NCI-H1105 (cell line): ENCODE results near the gene ASIC2.

Source experiments
- DNase-seq: peaks from one replicate; lab custom pipeline; 2025; lab: John Stamatoyannopoulos, UW

The ASIC2 gene

DNA sequence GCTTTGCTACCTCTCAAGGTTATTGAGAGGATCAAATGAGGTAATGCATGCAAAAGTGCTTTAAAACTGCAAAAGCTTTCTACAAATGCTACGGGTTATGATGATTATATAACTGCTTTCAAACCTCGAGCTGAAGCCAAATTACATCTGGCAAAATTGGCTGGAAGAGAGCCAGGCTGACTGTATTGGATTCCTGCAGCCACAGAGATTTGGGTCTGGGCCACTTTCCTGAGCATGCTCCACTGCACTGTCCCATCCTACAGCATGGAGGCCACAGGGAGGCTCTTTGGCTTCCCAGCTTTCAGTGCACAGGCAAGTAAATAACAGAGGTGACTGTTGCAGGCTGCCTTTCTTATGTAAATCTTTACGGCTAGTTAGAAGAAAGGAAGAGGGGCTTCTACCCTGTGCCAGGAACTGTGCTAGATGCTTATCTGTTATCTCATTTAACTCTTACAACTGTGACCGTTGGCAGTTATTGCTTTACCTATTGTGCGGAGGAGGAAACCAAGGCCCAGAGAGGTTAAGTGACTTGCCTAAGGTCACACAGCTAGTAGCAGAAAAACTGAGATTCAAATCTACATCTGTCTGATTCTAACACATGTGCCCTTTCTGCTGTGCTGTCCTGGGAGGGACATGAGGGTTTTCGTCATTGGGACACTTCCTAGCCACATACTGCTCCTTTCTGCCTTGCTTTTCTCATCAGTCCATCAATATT lies 179.7 kb downstream of the ASIC2 start:
- DNase-seq, result no peak

DNA sequence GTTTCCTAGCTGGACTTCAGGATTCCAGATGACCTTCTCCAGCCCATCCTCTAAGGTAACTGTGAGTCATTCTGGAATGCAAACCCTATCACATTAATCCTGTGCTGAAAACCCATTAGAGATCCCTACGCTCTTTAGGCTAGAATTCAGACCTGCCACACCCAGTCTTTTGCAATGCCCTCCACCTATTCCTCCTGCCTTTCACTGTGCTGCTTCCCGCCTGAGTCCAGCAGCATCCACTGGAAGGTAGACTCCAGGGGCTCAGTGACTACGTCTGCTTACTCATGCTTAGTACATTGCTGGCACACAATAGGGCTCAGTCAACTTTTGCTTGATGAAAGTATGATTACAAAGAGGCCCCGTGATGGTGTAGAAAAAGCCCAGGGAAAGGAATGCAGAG lies 180.3 kb downstream of the ASIC2 start:
- DNase-seq, result no peak

DNA sequence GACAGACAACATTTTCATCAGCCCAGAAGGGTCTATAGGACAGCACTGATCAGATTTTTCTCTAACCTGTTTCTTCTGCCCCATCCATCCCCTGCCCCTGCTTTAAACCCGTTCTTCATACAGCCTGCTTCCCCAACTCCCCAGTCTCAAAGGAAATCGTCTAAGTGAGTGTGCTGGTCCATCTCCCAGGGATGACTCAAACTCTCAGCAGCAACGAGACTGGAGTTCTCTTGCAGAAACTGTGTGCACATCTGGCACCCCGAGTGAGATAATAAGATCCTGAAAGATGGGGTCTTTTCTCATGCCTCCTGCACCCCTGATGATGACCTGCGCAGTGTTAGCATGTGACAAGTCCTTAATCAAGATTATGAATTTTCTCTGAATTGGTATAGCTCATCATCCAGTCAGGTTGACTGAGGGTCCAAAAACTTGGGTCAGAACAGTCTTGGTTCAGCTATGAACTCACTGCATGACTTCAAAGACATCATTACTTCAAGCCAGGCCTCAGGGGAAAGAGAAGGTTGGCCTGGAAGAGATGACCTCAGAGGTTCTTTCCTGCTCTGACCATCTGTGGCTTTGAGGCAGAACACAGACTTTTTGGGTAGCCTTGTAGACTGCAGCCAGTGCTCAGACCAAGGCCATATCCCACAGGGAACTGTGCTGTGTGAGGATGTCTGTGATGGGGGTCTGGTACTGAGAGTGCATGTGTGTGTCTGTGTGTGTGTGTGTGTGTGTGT lies 183.6 kb downstream of the ASIC2 start:
- no peak for DNase-seq

DNA sequence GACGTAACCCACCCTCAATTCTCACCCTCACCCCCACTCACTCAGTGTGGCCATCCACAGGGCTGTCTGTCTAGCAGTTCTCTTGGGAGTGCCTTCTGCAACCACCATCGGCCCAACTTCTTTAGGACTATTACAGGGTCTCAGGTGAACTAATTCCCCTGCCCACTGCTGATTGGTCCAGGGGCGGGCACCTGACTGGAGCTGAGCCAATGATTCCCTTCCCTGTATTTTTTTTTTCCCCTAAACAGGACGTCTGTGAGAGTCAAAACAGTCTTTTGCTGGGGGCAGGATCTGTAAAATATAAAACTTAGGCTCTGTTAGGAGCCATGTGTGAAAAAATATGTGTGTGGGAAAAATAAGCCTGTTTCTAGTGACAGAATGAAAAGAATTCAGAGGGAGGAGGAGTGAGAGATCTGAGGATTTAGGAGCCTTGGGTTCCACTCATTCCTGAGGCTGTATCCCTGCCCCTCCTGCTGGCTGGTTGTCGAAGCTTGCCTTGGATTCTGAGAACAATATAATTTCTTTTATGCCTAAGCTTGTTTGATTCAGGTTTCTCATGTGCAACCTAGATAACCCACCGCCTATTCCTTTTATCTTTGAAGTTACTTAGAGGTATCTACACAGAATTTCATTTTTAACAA lies 186.4 kb downstream of the ASIC2 start:
- no peak for DNase-seq

DNA sequence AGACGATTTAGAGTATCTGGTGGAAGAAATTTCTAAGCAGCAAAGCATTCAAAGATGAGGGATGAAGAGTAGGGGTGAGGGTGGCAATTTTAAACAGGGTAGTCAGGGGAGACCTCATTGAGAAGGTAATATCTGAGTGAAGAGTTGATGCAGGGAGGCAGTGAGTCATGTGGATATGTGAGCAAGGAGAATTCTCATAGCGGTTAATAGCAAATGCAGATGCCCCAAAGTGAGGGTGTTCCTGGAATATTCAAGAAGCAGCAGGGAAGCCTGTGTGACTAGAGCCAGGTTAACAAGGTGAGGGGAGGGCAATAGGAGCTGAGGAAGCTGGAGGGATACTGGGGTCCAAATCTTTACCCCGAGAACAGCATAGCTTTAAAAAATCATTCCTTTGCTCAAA lies 187.2 kb downstream of the ASIC2 start:
- DNase-seq, result no peak

DNA sequence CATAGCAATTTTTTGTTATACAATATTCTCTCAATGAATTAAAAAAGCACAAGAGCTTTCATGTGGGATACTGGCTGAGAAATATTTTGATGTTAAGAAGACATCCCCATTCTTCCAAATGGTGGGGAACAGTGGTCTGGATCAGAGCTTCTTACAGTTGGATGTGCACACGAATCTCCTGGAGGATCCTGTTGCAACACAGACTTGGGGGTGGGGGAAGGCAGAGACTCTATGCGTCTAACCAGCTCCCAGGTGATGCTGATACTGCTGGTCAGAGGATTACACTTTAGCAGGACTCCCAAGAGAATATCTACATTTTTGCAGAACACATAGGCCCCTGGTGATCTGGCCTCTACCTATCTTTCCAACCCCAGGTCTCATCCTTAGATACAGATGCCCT lies 193.2 kb downstream of the ASIC2 start:
- DNase-seq, result no peak

DNA sequence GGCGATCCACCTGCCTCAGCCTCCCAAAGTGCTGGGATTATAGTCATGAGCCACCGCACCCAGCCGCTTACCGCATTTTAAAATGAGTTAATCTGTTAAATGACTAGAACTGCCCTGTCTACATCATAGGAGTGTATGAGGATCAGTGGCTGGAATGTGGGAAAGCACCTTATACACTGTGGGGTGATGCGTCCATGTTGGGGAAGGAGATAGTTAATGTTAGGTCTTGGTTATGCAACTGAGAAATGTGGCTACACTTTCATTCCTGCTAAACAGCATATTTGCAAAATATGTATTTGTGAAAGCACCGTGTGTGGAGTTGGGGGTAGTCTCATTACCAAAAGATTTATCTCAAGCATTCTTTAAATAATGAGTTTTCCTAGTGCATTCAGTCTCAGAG lies 193.8 kb downstream of the ASIC2 start:
- no peak for DNase-seq

DNA sequence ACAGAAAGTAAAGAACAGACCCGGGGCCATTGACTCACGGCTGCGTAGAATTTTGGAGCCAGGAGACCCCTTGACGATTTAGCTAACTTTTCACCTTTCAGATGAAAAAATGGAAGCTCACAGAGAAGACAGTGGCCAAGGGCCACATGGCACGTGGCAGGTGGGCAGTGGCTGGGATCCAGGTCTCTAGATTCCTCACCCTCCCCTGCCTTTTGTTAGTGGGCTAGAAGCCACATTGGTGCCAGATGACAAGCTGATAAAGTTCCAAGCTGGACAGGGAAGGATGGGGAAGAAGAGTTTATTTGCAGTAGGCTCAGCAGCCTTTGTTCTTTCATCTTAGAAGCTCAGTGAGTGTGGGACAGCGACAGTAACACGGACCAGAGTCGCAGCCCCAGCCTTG lies 195.7 kb downstream of the ASIC2 start:
- no peak for DNase-seq

DNA sequence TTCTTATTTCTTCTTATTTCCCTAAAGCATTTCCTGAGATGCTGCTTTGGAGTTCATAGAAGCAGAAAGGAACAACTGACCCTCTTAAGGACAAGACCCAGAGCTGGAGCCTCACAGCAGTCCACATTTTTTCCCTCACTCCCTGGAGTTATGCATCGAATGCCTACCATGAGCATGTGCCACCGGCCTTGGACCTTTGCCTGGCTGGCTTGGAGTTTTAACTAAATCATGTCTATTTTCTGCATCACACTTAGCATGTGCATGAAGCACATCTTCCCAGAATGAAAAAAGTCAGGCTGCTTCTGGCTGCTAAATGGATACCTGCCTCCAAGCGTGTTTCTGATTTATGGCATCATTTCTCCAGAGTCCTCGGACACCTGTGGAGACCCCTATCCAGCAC lies 196.9 kb downstream of the ASIC2 start:
- DNase-seq, result no peak

DNA sequence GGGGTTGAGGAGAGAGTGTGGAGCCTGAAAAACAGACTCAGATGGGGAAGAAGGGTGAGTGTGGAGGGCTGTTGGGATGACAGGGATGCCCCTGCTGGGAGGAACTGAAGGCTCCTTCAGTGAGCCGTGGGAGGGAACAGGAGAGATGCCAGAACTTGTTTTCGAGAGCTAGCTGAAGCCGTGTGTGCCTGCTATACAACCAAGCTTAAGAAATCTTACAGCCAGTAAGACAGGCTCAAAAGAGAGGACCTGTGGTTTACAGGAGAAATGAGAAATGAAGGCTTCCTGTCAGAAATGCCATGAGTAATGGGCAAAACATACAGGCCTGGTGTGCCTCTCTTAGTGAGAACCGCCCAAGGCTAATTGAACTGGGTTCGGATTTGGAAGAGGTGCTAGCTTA lies 201.8 kb downstream of the ASIC2 start:
- no peak for DNase-seq

DNA sequence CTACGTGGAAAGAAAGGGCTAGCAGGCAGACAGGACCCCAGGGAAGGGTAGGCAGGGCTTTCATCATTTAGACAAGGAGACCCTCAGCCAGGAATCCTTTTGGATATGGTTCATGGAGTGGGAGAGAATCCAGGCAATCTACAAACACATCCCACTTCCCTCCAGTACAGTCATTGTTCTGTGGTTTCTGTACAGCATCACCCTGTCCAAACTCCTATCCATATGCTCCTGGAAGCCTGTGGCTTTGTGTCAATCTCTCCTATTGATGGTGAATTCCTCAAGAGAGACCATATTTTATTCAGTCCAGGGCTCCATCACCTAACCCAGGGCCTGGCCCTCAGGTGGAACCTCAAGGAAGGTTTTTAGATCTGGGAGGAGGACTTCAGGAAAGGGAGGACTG lies 202.3 kb downstream of the ASIC2 start:
- no peak for DNase-seq

DNA sequence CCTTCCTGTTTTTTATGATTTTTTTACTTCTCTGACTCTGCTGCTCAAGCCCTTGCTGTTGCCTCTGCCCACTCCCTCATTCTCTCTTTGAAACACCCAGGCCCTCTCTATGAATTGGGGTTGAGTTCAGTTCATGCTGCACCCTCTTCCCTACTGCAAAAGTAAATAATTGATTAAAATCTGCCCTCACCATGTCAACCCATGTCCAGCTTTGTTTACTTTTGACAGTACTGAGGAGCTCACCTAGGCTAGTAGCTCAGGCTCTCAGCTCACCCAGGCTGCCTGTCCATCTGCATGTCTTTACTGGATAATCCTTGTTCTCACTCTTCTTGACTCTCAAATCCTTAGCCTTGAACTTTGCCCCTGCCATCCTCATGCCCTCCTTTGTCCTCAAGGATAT lies 206.2 kb downstream of the ASIC2 start:
- no peak for DNase-seq

DNA sequence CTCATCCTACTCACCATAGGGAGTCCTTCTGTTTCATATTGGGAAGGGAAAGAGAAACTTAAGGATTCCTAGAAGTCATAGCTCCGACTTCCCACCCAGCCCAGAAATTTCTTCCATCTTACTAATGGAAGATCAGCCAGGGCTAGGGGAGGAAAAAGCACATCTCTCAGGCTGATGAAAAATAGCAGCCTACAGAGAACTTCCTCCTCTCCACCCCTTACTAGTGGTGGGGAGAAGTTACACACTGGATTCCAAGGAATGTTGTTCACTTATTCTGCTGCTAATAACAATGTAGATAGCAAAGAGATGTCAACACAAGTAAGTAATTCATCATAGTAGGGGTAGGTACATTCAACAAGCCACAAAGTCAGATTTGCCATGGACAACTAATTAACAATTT lies 207.1 kb downstream of the ASIC2 start:
- DNase-seq, result no peak

DNA sequence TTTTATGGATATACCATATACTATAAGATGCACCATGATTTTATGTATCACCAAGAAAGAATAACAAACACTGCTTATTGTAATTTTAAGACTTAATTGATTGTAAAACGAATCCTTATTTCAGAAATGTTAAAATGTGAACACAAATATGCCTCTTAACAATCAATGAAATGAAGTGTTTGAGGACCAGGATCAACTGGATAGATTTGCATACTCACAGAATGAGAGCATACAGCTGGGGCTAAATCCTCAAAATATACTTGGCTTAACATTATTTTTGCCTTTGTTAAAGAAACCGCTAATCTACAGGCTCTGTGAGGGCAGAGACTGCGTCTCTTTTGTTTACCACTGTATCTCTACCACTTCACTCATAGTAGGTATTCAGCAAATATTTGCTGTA lies 207.8 kb downstream of the ASIC2 start:
- DNase-seq, result no peak

DNA sequence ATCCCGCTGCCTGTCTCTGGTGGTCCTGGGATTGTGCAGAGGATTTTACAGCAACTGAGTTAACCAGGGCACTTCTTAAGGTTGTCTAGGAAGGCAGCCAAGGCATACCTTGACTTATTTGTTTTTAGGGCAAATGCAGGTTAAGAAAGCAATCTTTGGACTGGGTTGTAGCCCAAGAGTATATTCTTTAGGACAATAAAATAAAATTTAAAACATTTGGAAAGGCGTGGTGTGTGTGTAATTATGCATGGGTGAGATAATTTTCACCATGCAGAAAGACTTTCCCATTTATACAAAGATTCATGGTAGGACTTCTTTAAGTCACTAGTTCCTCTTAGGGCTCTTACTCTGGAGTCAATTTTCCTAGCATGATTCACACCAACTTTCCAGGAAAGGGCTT lies 208.3 kb downstream of the ASIC2 start:
- no peak for DNase-seq

DNA sequence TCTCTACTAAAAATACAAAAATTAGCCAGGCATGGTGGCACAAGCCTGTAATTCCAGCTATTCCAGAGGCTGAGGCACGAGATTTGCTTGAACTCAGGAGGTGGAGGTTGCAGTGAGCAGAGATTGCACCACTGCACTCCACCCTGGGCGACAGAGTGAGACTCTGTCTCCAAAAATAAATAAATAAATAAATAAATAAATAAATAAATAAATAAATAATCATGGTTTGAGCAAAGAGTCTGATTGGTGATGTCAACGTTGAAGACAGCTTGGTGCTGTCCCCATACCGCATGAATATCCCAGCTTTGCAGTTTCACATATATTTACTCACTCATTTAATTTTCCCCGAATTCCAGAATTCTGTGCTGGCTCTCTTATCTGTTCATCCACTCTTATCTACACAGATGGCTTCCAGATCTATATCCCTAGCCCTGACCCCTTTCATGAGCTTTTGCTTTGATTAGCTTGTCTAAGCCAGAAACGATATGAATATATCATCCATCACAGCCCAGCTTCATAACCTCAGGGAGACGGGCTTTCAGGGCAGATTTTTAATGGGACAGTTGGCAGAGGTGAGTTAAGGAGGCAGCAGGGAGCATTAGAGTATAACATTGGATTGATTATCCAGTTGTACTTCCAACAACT lies 210.4 kb downstream of the ASIC2 start:
- no peak for DNase-seq

DNA sequence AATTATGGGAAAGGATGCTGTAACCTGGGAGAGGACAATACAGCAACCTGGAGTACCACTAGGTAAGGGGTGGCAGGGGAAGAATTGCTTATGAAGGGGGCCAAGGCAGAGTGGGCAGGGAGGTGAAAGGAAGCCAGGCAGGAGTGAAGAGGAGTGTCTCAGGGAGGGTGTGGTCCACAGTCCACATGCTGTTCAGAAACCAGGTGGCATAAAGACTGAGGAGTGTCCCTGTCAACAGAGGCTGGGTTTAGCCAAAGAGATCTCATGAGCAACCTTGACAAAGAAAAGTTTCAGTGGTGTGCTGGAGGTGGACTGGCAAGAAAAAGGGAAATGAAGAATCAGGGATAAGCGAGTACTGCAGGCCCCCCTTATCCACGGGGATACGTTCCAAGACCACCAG lies 213.0 kb downstream of the ASIC2 start:
- DNase-seq, result no peak

DNA sequence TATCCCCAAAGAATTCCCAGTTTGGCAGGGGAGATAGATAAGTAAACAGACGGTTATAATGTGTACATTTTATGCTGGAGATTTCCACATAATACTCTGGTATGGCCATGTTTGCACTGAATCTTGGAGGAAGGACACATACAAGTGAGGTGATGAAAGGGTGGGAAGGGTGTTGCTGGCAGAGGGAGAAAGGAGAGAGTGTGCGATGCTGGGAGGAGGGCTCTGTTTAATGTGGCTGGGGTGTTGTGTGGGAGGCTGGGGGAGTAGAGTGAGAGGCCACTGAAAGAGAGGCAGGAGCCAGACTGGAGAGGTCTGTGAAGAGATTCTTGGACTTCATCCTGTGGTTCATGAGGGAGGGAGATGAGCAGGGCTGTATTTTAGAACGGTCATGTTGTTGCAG lies 213.9 kb downstream of the ASIC2 start:
- no peak for DNase-seq

DNA sequence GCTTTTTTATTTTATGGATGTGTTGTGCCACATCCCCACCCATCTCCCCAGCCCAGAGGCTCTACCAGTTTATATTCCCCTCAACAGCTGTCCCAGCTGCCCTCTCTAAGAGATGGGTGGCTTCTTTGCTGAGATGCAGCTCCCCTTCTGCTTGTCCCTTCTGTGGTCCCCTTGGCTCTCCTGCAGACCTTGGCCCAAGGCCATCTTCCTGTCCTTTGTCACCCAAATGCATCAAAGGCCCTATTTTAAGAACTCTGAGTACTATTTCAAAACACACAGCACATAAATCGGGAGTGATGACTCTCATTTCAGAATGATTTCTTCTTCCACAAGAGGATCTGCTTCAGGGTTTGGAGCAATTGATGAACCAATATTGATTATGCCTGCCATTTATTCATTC lies 216.1 kb downstream of the ASIC2 start:
- no peak for DNase-seq

DNA sequence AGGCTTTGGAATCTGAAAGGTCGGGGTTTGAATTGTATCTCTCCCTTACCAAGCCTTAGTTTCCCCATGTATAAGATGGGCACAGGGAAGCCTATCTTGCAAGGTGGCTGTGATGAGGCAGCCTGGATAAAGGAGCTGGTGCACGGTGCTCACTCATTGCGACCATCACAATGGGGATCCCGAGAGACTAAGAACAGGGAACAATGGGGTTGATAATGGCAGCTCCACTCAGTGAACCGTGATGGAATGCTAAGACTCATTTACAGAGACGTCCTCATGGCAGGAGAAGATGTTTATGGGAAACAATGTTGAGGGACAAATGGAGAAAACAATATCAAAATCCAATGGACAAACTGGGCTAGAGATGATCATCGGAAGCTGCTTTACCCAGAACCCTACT lies 219.7 kb downstream of the ASIC2 start:
- no peak for DNase-seq

DNA sequence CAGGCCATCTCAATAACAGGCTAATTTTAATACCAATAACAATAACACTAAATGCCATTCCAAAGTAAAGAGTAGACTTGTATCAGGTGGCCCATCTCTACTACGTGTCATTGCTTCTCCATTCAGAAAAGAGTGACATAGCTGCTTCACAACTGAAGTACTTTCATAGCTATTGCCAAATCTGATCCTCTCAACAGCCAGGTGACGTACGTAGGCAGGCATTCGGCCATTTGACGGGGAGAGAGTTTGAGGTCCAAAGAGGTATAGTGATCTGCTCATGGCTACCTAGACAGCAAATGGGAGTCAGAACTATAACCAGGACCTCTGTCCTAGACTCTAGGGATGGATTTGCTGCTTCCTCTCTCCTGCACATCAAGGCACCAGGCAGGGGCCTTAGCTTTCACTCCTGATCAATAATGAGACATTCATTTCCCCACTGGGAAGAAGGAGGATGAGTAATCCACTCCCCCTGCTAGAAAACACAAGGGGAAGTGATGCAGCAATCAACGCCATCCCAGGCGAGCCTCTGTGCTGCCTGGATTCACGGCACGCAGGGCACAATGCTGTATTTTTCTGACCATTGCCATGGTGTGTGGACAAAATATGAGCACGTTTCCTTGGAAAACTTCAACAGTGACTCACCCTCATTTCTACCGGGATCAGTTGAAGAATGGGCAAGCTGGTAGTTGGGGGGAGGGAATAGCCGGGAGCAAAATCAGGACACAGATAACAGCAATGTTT lies 220.5 kb downstream of the ASIC2 start:
- DNase-seq, result no peak

DNA sequence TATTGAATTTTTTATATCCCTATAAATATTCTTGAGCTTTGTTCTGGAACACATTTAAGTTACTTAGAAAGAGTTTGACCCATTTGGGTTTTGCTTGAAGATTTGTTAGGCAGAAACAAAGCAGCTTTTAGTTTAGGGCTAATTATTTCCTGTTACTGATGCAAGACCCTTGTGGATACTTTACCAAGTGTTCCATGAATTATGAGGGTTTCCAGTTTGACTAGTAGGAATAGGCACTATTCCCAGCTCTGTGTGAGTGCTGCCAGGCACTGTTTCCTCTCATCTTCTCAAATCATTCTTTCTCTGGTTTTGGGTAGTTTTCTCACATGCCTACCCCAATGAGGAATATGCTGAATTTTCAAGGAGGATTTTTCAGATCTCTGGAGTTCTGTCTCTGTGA lies 221.4 kb downstream of the ASIC2 start:
- no peak for DNase-seq
